Sigmoid colon (tissue), 4 donors: ENCODE results near the gene INO80E.

ENCODE experiments used
- EP300 ChIP-seq, 4 donors: sonication (generic); formaldehyde crosslinking; IDR thresholded peaks; one replicate each; pipeline ENCODE4 v1.6.1; 2017; ENCODE audit warnings: antibody characterized with exemption in 4 of 4
- POLR2A ChIP-seq, 2 donors: fragments of 450-650 bp; IDR thresholded peaks; one replicate each; pipeline ENCODE4 v1.6.1; 2016; ENCODE audit warnings: antibody characterized with exemption in 2 of 2, mild to moderate bottlenecking in 2 of 2, moderate library complexity in 2 of 2
- POLR2AphosphoS5 ChIP-seq, 4 donors: sonication (generic); formaldehyde crosslinking; IDR thresholded peaks; one replicate each; pipeline ENCODE4 v1.6.1; 2017; ENCODE audit warnings: antibody characterized with exemption in 4 of 4
- TF ChIP-seq, protein P1 (sequence below), 4 experiments: fragments of 450-650 bp in 3 of 4; fragments of 200-600 bp in 1 of 4; IDR thresholded peaks; one replicate each; pipeline ENCODE4 v1.5.1; 2016 to 2019; ENCODE audit warnings: antibody characterized with exemption in 4 of 4, mild to moderate bottlenecking in 3 of 4, moderate library complexity in 2 of 4

DNA sequence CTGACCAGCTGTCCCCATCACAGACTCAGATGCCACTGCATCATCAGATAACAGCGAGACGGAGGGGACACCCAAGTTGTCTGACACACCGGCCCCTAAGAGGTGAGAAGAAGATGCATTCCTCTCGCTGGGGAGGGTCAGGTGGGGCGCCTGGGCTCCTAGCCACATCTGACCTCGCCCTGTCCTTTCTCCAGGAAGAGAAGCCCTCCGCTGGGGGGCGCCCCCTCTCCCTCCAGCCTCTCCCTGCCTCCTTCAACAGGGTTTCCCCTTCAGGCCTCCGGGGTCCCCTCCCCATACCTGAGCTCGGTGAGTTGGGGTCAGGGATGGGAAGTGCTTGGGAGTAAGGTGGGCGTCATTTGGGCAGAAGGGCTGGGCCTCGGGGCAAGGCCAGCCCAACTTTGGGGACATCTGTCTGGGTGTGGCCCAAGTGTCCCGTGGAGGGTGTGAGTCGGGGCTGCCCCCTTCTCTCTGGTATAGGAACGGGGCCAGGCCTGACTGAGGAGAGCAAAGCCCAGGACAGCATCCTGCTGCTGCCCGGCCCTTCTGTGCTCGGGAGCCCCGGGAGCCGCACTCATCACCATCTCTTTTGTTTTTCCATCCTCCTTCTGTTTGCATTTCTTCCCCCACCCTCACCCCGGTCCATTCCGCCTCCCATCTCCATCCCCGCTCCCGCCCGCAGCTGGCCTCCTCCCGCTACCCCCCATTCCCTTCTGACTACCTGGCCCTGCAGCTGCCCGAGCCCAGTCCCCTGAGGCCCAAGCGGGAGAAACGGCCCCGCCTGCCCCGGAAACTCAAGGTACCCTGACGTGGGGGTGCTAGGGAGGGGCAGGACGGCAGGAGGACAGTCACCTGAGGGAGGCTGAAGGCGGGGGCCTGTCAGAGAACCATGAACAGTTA is 4.9 kb downstream of the INO80E start:
- TF ChIP-seq POLR2A (IDR thresholded peaks at IDR 0.05): no peak
- TF ChIP-seq, protein P1, sequence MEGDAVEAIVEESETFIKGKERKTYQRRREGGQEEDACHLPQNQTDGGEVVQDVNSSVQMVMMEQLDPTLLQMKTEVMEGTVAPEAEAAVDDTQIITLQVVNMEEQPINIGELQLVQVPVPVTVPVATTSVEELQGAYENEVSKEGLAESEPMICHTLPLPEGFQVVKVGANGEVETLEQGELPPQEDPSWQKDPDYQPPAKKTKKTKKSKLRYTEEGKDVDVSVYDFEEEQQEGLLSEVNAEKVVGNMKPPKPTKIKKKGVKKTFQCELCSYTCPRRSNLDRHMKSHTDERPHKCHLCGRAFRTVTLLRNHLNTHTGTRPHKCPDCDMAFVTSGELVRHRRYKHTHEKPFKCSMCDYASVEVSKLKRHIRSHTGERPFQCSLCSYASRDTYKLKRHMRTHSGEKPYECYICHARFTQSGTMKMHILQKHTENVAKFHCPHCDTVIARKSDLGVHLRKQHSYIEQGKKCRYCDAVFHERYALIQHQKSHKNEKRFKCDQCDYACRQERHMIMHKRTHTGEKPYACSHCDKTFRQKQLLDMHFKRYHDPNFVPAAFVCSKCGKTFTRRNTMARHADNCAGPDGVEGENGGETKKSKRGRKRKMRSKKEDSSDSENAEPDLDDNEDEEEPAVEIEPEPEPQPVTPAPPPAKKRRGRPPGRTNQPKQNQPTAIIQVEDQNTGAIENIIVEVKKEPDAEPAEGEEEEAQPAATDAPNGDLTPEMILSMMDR (IDR thresholded peaks at IDR 0.05): no peak
- no peak for TF ChIP-seq POLR2AphosphoS5 (IDR thresholded peaks at IDR 0.05)
- TF ChIP-seq EP300 (IDR thresholded peaks at IDR 0.05): no peak
